GM12878 (cell line): Measurements from ENCODE around the gene LMCD1. TPM values are rescaled to one million over a fixed set of nuclear protein-coding genes. Genes with fewer than 3 reads are reported as not detected.

Experiments used
- CBFB ChIP-seq: IDR thresholded peaks from 2 replicates; pipeline ENCODE4 v1.6.1; 2016; ENCODE audit warnings: antibody characterized with exemption, low read depth
- CHD2 ChIP-seq: IDR thresholded peaks from 2 replicates; pipeline ENCODE4 v1.6.1; 2011; ENCODE audit warnings: low read depth, low read length, improper control_type of control experiment, borderline replicate concordance
- CTCF ChIP-seq, 3 experiments: IDR thresholded peaks in 2 of 3; conservative IDR thresholded peaks in 1 of 3; 2 replicates each; pipeline ENCODE4 v1.5.1; 2011; ENCODE audit warnings: low read depth in 3 of 3, low read length in 3 of 3, mild to moderate bottlenecking in 3 of 3, control low read depth in 2 of 3, moderate library complexity in 2 of 3, inconsistent platforms in 1 of 3, mixed read lengths in 1 of 3; ENCODE audit not compliant: control insufficient read depth in 2 of 3, insufficient read depth in 1 of 3; ENCODE audit errors: extremely low read depth in 1 of 3
- E4F1 ChIP-seq: fragments of 450-650 bp; IDR thresholded peaks from 2 replicates; pipeline ENCODE4 v1.6.1; 2018; ENCODE audit warnings: borderline replicate concordance, mild to moderate bottlenecking; ENCODE audit not compliant: partially characterized antibody
- MYC ChIP-seq: IDR thresholded peaks from 2 replicates; pipeline ENCODE4 v1.6.1; 2011; ENCODE audit warnings: mild to moderate bottlenecking, low read length, moderate library complexity, inconsistent platforms; ENCODE audit not compliant: insufficient read depth, insufficient replicate concordance, insufficient read length, severe bottlenecking
- PKNOX1 ChIP-seq: fragments of 450-650 bp; IDR thresholded peaks from 2 replicates; pipeline ENCODE4 v1.6.1; 2016; ENCODE audit warnings: mild to moderate bottlenecking
- PRDM15 ChIP-seq: fragments of 450-650 bp; formaldehyde crosslinking; IDR thresholded peaks from 2 replicates; pipeline ENCODE4 v1.4.0; 2020; ENCODE audit warnings: mild to moderate bottlenecking, moderate library complexity
- RELA ChIP-seq: fragments of 450-650 bp; IDR thresholded peaks from 2 replicates; pipeline ENCODE4 v1.8.0; 2014; ENCODE audit warnings: borderline replicate concordance; ENCODE audit not compliant: partially characterized antibody
- SMC3 ChIP-seq: IDR thresholded peaks from 2 replicates; pipeline ENCODE4 v1.6.1; 2011; ENCODE audit warnings: low read length, improper control_type of control experiment, borderline replicate concordance
- TCF3 ChIP-seq: IDR thresholded peaks from 2 replicates; pipeline ENCODE4 v1.6.1; 2012; ENCODE audit warnings: low read depth, mild to moderate bottlenecking, low read length, borderline replicate concordance; ENCODE audit not compliant: insufficient read depth
- ZBTB11 ChIP-seq: fragments of 450-650 bp; formaldehyde crosslinking; IDR thresholded peaks from 2 replicates; pipeline ENCODE4 v1.5.0; 2022; ENCODE audit warnings: mild to moderate bottlenecking, missing genetic modification characterization
- polyA plus RNA-seq, 11 experiments: library from polyadenylated mRNA; depleted of rRNA in 4 of 11; unstranded in 6 of 11; stranded (reverse) in 5 of 11; fragments of >200 nt; fragmentation: Nextera tagmentation in 4 of 11; fragmentation: Illumina TruSeq in 1 of 11; extraction: Ambion mirVana in 4 of 11; extraction: Trizol in 1 of 11; gene quantifications; 1 replicate in 1 of 11; 2 replicates in 10 of 11; pipeline versions ENCODE4 v1.2.1 to v1.2.3, GENCODE V29; 2011 to 2016; ENCODE audit warnings: inconsistent platforms in 2 of 11, missing spikeins in 2 of 11, low read depth in 1 of 11
- total RNA-seq, 4 experiments: library from RNA; depleted of rRNA in 3 of 4; stranded (reverse); fragments of >200 nt in 3 of 4; fragmentation: Illumina TruSeq in 1 of 4; extraction: Trizol in 1 of 4; gene quantifications; 2 replicates each; pipeline versions ENCODE4 v1.2.1 to v1.2.3, GENCODE V29; 2013 to 2021

LMCD1 gene
- total and polyA plus RNA-seq, 10 of the 15 experiments (the other 5 are each of a cell fraction or from before 2014, with no cell fraction given) = 0.27 to 6.4 (median 1.7) TPM

GRCh38 chr3:8622873-8623691 lies 121.5 kb downstream of the LMCD1 start (continued):
- TF ChIP-seq PKNOX1 = no peak
- TF ChIP-seq CBFB = peak; percentile 68; the same call in 1 of the 2 replicates
- 0 out of 2 replicates have a peak, but pooled peaks have one; percentile 31 for TF ChIP-seq CHD2
- no peak for TF ChIP-seq RELA
- TF ChIP-seq CTCF (IDR thresholded peaks at IDR 0.05 in 2 of 3, conservative IDR thresholded peaks at IDR 0.05 in 1 of 3; ENCODE audit: control insufficient read depth in 2 of 3, extremely low read depth in 1 of 3, insufficient read depth in 1 of 3, low read depth in 3 of 3, low read length in 3 of 3) = peak; percentile 74 to 91 (median 90)
- no peak for TF ChIP-seq MYC
- TF ChIP-seq TCF3 = no peak
- TF ChIP-seq ZBTB11 (CRISPR knock-in tag) = no peak
- no peak for TF ChIP-seq PRDM15 (CRISPR knock-in tag)
- no peak for TF ChIP-seq E4F1
- TF ChIP-seq SMC3 = peak; percentile 81
